ENCODE results near the gene SAG. TPM values are rescaled to one million over a fixed set of nuclear protein-coding genes. Genes with fewer than 3 reads are reported as not detected.

The SAG gene
- total and polyA plus RNA-seq, 10 of the 15 experiments (the other 5 are each of a cell fraction or from before 2014, with no cell fraction given): 0.06 to 0.47 TPM; not detected in 8

- no peak for TF ChIP-seq E4F1 (IDR thresholded peaks at IDR 0.05; ENCODE audit: borderline replicate concordance, partially characterized antibody)
These were observed 35.6 kb downstream of the SAG start (continued) for GRCh38 chr2:233343171-233343705.

GRCh38 chr2:233346376-233346775, 38.8 kb downstream of the SAG start:
- Histone ChIP-seq H3K36me3 (ENCODE audit: control insufficient read depth in 2 of 2, insufficient read depth in 2 of 2, low read length in 1 of 2) (no peaks in the 10 kb centered on the region), H3K27ac (ENCODE audit: control insufficient read depth, insufficient read depth) (no peak overlapping the region), H3K4me1 (ENCODE audit: control insufficient read depth, insufficient read depth, low read length) (peaks cover 12% of the 10 kb centered on the region), H3K9ac (ENCODE audit: control insufficient read depth, insufficient read depth, low read length) (no peak overlapping the region), H3K79me2 (ENCODE audit: control insufficient read depth, insufficient read depth, low read length) (no peaks in the 10 kb centered on the region), H2AFZ (ENCODE audit: control insufficient read depth, low read depth, low read length) (no peak overlapping the region), H4K20me1 (ENCODE audit: control insufficient read depth, insufficient read depth) (no peaks in the 10 kb centered on the region), H3K9me3 (replicated peaks; ENCODE audit: control insufficient read depth, insufficient read depth, low read length) (no peaks in the 10 kb centered on the region), H3K27me3 (replicated peaks in 1 of 2; ENCODE audit: control insufficient read depth in 2 of 2, insufficient read depth in 2 of 2, low read length in 1 of 2) (no peaks in the 10 kb centered on the region), H3K4me3 (no peak overlapping the region), H3K4me2 (ENCODE audit: control insufficient read depth, insufficient read depth) (no peak overlapping the region)
- ATAC-seq: no peak
- no peak for FAIRE-seq
- TF ChIP-seq IRF5 (IDR thresholded peaks at IDR 0.05; ENCODE audit: borderline replicate concordance) (no peak), MTA3 (IDR thresholded peaks at IDR 0.05; ENCODE audit: borderline replicate concordance, low read length) (no peak), MEF2B (IDR thresholded peaks at IDR 0.05; ENCODE audit: partially characterized antibody, poor library complexity, severe bottlenecking) (no peak), RCOR1 (conservative IDR thresholded peaks at IDR 0.05; ENCODE audit: low read depth, low read length) (no peak), SREBF1 (IDR thresholded peaks at IDR 0.05; ENCODE audit: low read length) (no peak), ZBTB11 (CRISPR knock-in tag; IDR thresholded peaks at IDR 0.05) (no peak)
- TF ChIP-seq, protein P1, sequence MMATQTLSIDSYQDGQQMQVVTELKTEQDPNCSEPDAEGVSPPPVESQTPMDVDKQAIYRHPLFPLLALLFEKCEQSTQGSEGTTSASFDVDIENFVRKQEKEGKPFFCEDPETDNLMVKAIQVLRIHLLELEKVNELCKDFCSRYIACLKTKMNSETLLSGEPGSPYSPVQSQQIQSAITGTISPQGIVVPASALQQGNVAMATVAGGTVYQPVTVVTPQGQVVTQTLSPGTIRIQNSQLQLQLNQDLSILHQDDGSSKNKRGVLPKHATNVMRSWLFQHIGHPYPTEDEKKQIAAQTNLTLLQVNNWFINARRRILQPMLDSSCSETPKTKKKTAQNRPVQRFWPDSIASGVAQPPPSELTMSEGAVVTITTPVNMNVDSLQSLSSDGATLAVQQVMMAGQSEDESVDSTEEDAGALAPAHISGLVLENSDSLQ (IDR thresholded peaks at IDR 0.05): no peak
- in situ Hi-C loops (cut with MboI) (no loop called here), intact Hi-C loops (cut with micrococcal nuclease; ENCODE audit: unreplicated experiment) (no loop called here)
- ChIA-PET CTCF (interaction anchor here (1.0 to 1.5 kb wide), 5 partner anchors 11 to 97 kb away, joined by 3 to 5 read pairs (median 4); no protein-coding TSS in a partner anchor), RAD21 (ENCODE audit: unreplicated experiment) (no interaction called here), SMC1A (ENCODE audit: uncharacterized antibody, unreplicated experiment) (interaction anchor here (0.5 to 1.2 kb wide), 2 partner anchors 337 to 648 kb away, joined by 3 read pairs; no protein-coding TSS in a partner anchor), POLR2A (no interaction called here)
- WGBS (ENCODE audit: insufficient coverage, insufficient replicate concordance, low lambda C conversion rate, missing lambda C conversion rate): 88% methylated on average over 12 of the region's 12 CpGs
- DNase-seq (ENCODE audit: low read depth, low spot score): no peak
- no TSS peak for BruUV-seq (replicated peaks)
